ENCODE measurements around the gene PRDM13.

DNA sequence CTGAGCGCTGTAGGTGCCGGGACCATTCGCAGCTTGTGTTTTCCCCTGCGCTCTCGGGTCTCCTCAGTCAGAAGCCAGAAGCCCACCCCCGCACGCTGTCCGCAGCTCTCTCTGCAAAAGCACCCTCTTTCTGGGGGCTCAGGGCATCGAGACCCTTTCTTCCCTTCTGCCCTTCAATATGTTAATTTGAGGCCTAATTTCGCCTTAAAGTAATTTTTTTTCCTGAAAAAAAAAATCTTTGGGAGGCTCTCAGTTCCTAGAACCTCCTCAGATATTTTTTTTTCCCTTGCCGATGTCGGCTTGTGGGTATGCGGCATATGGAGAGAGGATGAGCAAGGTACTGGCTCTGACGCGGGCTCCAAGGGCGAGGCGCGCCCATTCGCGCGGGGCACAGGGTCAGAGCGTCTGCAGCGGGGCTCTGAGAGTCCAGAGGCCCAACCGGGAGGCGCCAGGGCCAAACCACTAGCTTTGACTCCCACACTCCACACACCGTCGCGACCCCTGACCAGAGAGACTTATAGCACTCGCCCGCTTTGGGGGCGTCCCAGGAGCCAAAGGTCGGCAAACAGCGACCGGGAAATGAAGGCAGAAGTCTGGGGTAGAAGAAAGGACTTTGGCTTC lies 893 bp downstream of the PRDM13 start:
- TF ChIP-seq EZH2phosphoT487 (IDR thresholded peaks at IDR 0.05; ENCODE audit: insufficient read depth, low read depth) (no peak), EZH2 (IDR thresholded peaks at IDR 0.05; ENCODE audit: insufficient read depth, poor library complexity, severe bottlenecking) (peak; percentile 65)

All from GM23248 (cell line).